Panc1 (cell line): ENCODE measurements around the gene ETDA.

Source experiments
- TF ChIP-seq, protein P1 (sequence below): fragments of 450-650 bp; IDR thresholded peaks from 2 replicates; pipeline ENCODE4 v1.5.1; 2017; ENCODE audit warnings: mild to moderate bottlenecking
- TF ChIP-seq, protein P2 (sequence below), 2 experiments: IDR thresholded peaks; 2 replicates each; pipeline ENCODE4 v1.6.1; 2011 to 2012; ENCODE audit warnings: low read depth in 2 of 2, control low read depth in 1 of 2, low read length in 1 of 2, mild to moderate bottlenecking in 1 of 2, moderate library complexity in 1 of 2; ENCODE audit not compliant: insufficient read depth in 1 of 2

DNA sequence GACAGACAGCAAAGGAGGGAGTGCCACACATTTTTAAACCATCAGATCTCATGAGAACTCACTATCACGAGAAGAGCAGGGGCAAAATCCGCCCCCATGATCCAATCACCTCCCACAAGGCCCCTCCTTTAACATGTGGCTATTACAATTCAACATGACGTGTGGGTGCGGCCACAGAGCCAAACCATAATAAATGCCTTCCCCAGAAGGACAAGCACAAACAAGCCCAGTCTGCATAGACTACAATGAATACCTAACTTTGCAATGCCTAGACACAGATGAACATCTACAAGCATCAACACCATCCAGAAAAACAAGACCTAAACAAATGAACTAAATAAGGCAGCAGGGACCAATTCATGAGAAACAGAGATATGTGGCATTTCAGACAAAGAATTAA is 12.3 kb downstream of the ETDA start:
- TF ChIP-seq, protein P1, sequence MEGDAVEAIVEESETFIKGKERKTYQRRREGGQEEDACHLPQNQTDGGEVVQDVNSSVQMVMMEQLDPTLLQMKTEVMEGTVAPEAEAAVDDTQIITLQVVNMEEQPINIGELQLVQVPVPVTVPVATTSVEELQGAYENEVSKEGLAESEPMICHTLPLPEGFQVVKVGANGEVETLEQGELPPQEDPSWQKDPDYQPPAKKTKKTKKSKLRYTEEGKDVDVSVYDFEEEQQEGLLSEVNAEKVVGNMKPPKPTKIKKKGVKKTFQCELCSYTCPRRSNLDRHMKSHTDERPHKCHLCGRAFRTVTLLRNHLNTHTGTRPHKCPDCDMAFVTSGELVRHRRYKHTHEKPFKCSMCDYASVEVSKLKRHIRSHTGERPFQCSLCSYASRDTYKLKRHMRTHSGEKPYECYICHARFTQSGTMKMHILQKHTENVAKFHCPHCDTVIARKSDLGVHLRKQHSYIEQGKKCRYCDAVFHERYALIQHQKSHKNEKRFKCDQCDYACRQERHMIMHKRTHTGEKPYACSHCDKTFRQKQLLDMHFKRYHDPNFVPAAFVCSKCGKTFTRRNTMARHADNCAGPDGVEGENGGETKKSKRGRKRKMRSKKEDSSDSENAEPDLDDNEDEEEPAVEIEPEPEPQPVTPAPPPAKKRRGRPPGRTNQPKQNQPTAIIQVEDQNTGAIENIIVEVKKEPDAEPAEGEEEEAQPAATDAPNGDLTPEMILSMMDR = no peak
- TF ChIP-seq, protein P2, sequence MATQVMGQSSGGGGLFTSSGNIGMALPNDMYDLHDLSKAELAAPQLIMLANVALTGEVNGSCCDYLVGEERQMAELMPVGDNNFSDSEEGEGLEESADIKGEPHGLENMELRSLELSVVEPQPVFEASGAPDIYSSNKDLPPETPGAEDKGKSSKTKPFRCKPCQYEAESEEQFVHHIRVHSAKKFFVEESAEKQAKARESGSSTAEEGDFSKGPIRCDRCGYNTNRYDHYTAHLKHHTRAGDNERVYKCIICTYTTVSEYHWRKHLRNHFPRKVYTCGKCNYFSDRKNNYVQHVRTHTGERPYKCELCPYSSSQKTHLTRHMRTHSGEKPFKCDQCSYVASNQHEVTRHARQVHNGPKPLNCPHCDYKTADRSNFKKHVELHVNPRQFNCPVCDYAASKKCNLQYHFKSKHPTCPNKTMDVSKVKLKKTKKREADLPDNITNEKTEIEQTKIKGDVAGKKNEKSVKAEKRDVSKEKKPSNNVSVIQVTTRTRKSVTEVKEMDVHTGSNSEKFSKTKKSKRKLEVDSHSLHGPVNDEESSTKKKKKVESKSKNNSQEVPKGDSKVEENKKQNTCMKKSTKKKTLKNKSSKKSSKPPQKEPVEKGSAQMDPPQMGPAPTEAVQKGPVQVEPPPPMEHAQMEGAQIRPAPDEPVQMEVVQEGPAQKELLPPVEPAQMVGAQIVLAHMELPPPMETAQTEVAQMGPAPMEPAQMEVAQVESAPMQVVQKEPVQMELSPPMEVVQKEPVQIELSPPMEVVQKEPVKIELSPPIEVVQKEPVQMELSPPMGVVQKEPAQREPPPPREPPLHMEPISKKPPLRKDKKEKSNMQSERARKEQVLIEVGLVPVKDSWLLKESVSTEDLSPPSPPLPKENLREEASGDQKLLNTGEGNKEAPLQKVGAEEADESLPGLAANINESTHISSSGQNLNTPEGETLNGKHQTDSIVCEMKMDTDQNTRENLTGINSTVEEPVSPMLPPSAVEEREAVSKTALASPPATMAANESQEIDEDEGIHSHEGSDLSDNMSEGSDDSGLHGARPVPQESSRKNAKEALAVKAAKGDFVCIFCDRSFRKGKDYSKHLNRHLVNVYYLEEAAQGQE (IDR thresholded peaks at IDR 0.05; ENCODE audit: insufficient read depth in 1 of 2, low read depth in 2 of 2, low read length in 1 of 2) = no peak
